HG03196 (cell line): ENCODE data around the gene IPO5.
"Not testable (repeated sequence)": the region's sequence is repeated elsewhere in the genome, so short reads cannot be mapped to it uniquely, and the experiment has no call there.

Experiments
- ATAC-seq: cut with Tn5 transposase; IDR thresholded peaks from one replicate; pipeline ENCODE4 v1.9.1; 2021; ENCODE audit not compliant: unreplicated experiment

Gene IPO5

DNA sequence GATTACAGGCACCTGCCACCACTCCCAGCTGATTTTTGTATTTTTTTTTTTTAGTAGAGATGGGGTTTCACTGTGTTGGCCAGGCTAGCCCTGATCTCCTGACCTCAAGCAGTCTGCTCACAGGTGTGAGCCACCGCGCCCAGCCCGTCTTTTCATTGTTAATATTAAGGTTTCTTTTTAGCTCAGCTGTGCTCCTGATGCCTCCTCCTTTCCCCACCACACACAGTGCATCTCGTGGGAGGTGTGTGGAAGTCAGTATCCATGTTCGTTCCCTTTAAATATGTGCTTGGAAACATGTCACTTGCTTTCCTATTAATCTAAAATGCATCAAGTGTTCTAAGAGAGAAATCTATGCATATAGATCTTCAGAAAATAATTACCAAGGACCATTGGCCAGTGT, 53.5 kb downstream of the IPO5 start:
- ATAC-seq, result no peak

GRCh38 chr13:98013241-98013640, 59.8 kb downstream of the IPO5 start:
- no peak for ATAC-seq

DNA sequence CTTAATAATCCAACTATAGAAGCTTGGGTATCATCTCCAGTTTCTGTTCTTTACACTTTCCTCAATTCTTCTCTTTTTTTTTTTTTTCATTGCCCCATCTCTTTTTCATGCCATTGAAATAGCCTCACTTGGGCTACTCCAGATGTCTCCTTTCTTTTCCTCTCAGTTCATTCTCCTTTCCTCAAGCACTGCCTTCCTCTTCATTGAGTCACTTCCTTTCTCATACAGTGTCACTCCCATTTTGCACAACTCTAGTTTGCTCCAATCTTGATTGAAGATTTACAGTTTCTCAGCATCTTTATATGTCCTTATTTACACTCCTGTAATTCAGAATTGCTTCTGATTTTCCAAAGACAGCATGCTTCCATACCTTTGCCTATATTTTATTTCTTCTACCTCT, 61.3 kb downstream of the IPO5 start:
- ATAC-seq, result no peak

GRCh38 chr13:98018293-98018692, 64.8 kb downstream of the IPO5 start:
- ATAC-seq, result no peak

- no peak for ATAC-seq
These were observed 65.7 kb downstream of the IPO5 start for GRCh38 chr13:98019186-98019585.

DNA sequence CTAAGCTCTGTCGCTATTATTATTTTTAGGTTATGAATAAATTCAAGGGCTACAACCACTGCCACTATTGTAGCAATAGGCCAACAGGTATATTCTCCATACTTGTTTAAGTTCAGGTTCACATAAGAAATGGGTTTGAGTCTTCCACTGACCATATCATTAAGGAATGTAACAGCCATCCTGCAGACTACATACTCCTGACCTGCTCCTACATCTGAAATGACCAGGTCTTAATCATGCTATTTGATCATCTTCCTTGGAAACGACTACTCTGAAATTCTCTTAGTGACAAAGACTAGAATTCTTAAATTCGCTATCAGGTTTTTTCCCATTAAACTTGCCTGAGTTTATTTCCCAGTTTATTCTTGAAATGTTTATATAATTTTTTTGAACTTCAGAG, 66.8 kb downstream of the IPO5 start:
- no peak for ATAC-seq

GRCh38 chr13:98022210-98022609, 68.7 kb downstream of the IPO5 start:
- no peak for ATAC-seq

GRCh38 chr13:98025480-98026025, 72.1 kb downstream of the IPO5 start:
- ATAC-seq, result no peak

GRCh38 chr13:98026457-98026857, 73.0 kb downstream of the IPO5 start:
- no peak for ATAC-seq

DNA sequence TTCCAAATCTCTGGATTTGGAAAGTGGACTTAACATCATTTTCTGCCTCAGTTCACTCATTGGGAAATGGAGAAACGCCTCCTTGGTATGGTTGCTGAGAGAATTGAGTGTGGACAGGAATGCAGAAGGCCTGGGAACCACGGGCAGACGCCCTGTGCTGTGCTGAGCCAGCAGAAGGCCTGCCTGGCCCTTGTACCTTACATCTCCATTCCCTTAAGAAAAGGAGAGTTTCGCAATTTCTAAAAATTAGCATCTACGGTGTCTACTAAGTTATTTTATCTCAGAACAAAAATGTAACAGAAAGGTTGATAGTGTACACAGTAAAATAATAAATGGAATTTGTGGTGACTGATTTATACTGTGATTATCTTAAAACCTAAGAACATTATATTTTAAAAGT, 78.7 kb downstream of the IPO5 start:
- ATAC-seq, result no peak

DNA sequence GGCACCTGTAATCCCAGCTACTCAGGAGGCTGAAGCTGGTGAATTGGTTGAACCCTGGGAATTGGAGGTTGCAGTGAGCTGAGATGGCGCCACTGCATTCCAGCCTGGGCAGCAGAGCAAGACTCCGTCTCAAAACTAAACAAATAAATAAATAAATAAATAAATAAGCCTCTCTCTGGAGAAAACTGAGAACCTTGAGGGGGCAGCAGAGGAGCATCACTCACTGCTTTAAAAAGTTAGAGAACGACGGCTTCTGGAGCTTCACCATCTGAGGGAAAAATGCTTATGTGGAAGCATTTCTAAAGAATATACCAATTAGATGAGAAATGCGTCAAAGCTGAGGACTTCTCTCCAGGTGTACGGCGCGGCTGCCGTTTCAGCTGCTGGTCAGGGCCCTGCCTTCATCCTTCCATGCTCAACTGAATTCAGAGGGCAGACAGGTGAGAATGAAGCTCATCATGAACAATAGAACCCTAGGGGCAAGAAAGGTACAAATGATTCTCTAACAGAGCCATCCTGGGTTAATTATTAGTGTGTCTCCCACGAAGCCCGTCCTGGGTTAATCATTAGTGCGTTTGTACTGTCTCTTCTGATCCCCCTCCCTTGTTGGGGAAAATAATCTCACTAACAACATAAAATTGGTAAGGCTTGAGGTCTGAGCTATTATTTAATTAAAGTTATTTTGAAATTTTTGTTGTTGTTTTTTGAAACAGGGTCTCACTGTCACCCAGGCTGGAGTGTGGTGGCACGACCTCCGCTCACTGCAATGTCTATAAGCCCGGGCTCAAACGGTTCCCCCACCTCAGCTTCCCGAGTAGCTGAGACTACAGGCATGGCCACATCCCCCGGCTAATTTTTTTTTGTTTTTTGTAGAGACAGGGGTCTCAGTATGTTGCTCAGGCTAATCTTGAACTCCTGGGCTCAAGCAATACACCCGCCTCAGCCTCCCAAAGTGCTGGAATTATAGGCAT, 80.1 kb downstream of the IPO5 start:
- ATAC-seq, result no peak

DNA sequence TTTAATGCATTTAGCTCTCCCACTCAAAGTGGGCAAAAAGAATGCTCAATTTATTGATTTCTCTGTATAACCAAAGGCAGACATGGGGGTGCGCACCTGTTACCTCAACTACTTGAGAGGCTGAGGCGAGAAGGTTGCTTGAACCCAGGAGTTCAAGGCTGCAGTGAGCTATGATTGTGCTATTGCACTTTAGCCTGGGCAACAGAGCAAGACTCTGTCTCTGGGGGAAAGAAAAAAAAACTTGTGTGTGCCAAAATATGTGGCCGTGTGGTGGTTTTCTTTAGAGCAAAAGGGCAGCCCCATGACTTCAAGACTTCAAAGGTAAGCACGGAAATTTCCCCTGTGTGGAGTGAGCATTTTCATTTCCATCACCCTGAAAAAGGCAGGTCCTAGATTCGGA, 81.9 kb downstream of the IPO5 start:
- ATAC-seq, result no peak

DNA sequence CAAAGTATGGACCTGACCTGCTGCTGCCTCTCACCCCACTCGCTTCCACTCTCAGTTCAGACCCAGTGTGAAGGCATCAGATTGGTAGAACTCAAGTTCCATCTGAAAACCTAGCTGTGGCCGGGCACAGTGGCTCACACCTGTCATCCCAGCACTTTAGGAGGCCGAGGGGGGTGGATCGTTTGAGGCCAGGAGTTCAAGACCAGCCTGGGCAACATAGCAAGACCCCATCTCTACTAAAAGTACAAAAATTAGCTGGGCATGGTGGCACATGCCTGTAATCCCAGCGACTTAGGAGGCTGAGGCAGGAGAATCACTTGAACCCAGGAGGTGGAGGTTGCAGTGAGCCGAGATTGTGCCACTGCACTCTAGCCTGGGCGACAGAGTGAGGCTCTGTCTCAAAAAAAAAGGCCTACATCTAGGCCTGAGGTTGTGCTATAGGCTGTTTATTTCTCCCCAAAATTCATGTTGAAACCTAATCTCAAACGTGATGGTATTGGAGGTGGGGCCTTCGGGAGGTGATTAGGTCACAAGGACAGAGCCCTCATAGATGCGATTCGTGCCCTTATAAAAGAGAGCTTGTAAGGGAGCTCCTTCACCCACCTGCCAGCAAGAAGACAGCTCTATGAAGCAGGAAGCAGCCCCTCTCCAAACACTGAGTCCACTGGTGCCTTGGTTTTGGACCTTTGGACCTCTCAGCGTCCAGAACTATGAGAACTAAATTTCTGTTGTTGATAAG, 83.3 kb downstream of the IPO5 start:
- not testable (repeated sequence) for ATAC-seq

DNA sequence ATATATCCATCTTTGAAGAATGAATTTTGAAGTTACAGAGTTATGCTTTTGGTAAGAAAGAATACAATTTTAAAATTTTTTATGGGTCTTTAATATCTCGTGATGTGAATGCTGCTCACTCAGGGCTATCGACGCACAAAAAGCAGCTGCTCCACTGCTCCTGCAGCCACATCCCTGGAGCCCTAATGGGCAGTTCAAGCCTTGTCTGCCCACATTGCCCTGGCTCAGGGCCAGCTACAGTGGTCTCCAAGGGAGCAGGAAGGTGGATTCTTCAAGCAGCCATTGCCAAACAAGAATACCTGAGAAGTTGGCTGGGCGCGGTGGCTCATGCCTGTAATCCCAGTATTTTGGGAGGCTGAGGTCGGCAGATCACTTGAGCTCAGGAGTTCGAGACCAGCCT, 85.8 kb downstream of the IPO5 start:
- ATAC-seq, result no peak

GRCh38 chr13:98039964-98040363, 86.5 kb downstream of the IPO5 start:
- no peak for ATAC-seq

- no peak for ATAC-seq
These were observed 87.8 kb downstream of the IPO5 start for GRCh38 chr13:98041081-98041820.

DNA sequence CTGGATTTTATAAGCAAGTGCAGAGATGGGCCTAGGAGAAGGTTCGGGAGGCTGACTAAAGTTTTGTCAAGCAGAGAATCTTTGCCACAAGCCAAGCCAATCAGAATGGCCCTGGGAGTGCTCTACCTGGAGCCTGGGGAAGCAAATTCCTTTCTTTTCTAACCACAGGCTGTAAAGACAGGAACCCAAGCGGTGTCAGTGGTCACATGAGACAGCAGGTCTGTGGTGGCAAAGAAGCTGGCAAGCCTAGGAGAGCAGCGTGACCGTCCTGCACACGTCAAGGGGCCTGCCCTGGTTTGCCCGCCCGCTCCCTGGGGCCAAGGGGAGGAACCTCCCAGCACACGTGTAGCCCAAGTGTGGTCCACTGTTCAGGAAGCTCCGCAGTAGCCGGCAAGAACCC, 90.8 kb downstream of the IPO5 start:
- ATAC-seq, result no peak

GRCh38 chr13:98047785-98048184, 94.3 kb downstream of the IPO5 start:
- ATAC-seq, result not testable (repeated sequence)

- ATAC-seq, result no peak
These were observed 94.8 kb downstream of the IPO5 start for GRCh38 chr13:98048265-98048664.

DNA sequence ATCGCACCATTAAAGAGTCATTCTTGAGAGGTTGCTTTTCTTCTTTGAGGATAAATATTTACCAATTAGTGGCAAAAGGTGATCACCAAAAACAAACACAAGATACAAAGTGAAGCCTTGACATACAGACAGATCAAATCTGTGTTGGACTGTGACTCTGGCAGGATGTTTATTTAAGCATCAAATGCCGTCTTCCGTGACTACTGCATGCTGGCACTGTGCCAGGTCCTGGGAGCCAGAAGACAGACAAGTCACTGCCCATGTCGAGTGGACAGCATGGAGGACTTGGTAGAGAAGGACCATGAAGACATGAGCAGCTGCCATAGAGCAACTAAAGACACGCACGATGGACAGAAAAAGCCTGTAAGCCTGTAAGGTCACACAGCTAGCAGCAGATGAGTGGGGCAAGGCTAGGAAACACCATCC, 96.6 kb downstream of the IPO5 start:
- ATAC-seq, result no peak

- no peak for ATAC-seq
These were observed 98.9 kb downstream of the IPO5 start for GRCh38 chr13:98052412-98052811.
